B cell (primary cell): ENCODE results near the gene NPAS4. TPM values are rescaled to one million over a fixed set of nuclear protein-coding genes. Genes with fewer than 3 reads are reported as not detected.

ENCODE experiments used
- ATAC-seq: fragments of 200-7000 bp; cut with Tn5 transposase; one replicate; pipeline ENCODE4 v1.10.0; 2021; ENCODE audit warnings: low read depth, mild to moderate bottlenecking, moderate number of reproducible peaks, moderate library complexity
- CTCF ChIA-PET: fragments of 350-600 bp; sonication (Branson Sonifier 250); formaldehyde crosslinking; loops from one replicate; lab custom pipeline; 2021; ENCODE audit warnings: antibody characterized with exemption, inconsistent platforms; lab: Charles Lee
- POLR2A ChIA-PET: fragments of 350-600 bp; sonication (Branson Sonifier 250); formaldehyde crosslinking; loops from one replicate; lab custom pipeline; 2021; ENCODE audit warnings: antibody characterized with exemption; lab: Charles Lee
- DNase-seq: peaks from one replicate; pipeline ENCODE4 v3.0.0; 2013
- H2AFZ ChIP-seq: 2 replicates; pipeline ENCODE4 v1.6.1; 2012; ENCODE audit warnings: mild to moderate bottlenecking, low read depth, low read length; ENCODE audit not compliant: insufficient read depth, poor library complexity, severe bottlenecking
- H3K27ac ChIP-seq, 2 donors: 1 replicate in 1 of 2; 2 replicates in 1 of 2; pipeline ENCODE4 v1.5.1; 2012 to 2013; ENCODE audit warnings: low read length in 2 of 2, mild to moderate bottlenecking in 2 of 2, moderate library complexity in 1 of 2
- H3K27me3 ChIP-seq, 4 experiments: fragments of 200-600 bp in 1 of 4; sonication (generic) in 1 of 4; replicated peaks in 1 of 4; 1 replicate in 2 of 4; 2 replicates in 2 of 4; pipeline versions ENCODE4 v1.6.1 to v1.7.0; 2013 to 2016; ENCODE audit warnings: low read length in 3 of 4, mild to moderate bottlenecking in 2 of 4, mixed read lengths in 1 of 4, moderate library complexity in 1 of 4; ENCODE audit not compliant: insufficient read depth in 4 of 4, control insufficient read depth in 3 of 4; ENCODE audit errors: control extremely low read depth in 1 of 4
- H3K36me3 ChIP-seq, 2 experiments: replicated peaks in 1 of 2; 1 replicate in 1 of 2; 2 replicates in 1 of 2; pipeline versions ENCODE4 v1.6.1 to v1.7.1; 2013; ENCODE audit warnings: low read length in 1 of 2; ENCODE audit not compliant: insufficient read depth in 2 of 2, control insufficient read depth in 1 of 2; ENCODE audit errors: control extremely low read depth in 1 of 2, extremely low read depth in 1 of 2
- H3K4me1 ChIP-seq, 2 donors: fragments of 200-600 bp in 1 of 2; sonication (generic) in 1 of 2; 1 replicate in 1 of 2; 2 replicates in 1 of 2; pipeline versions ENCODE4 v1.5.1 to v1.6.1; 2013 to 2017; ENCODE audit warnings: low read length in 2 of 2; ENCODE audit not compliant: control insufficient read depth in 2 of 2, insufficient read depth in 2 of 2
- H3K4me2 ChIP-seq: replicated peaks from 2 replicates; pipeline ENCODE3; 2012; ENCODE audit warnings: mild to moderate bottlenecking, low read depth, low read length; ENCODE audit not compliant: poor library complexity, severe bottlenecking
- H3K4me3 ChIP-seq, 5 experiments: fragments of 200-600 bp in 1 of 5; sonication (generic) in 1 of 5; 1 replicate in 3 of 5; 2 replicates in 2 of 5; pipeline versions ENCODE4 v1.5.1 to v1.7.0; 2011 to 2016; ENCODE audit warnings: low read length in 4 of 5, mild to moderate bottlenecking in 4 of 5, low read depth in 2 of 5, control low read depth in 1 of 5, moderate library complexity in 1 of 5; ENCODE audit not compliant: insufficient read depth in 1 of 5; ENCODE audit errors: control extremely low read depth in 1 of 5, extremely low read depth in 1 of 5
- H3K79me2 ChIP-seq: fragments of 200-600 bp; sonication (generic); one replicate; pipeline ENCODE4 v1.6.0; 2016; ENCODE audit warnings: low read length; ENCODE audit not compliant: control insufficient read depth, insufficient read depth
- H3K9ac ChIP-seq: fragments of 200-600 bp; sonication (generic); 2 replicates; pipeline ENCODE4 v1.6.1; 2017; ENCODE audit warnings: mild to moderate bottlenecking, low read length, moderate library complexity
- H3K9me3 ChIP-seq, 3 donors: one replicate each; pipeline versions ENCODE4 v1.6.1 to v1.7.1; 2013; ENCODE audit warnings: low read length in 2 of 3; ENCODE audit not compliant: control insufficient read depth in 2 of 3, insufficient read depth in 1 of 3; ENCODE audit errors: control extremely low read depth in 1 of 3
- H4K20me1 ChIP-seq: 2 replicates; pipeline ENCODE4 v1.6.0; 2012; ENCODE audit warnings: mild to moderate bottlenecking, low read length; ENCODE audit not compliant: insufficient read depth, control insufficient read depth, poor library complexity, severe bottlenecking
- H3K27ac Mint-ChIP-seq: one replicate; pipeline ENCODE4 v1.8.0; 2021; ENCODE audit warnings: mixed read lengths
- H3K27me3 Mint-ChIP-seq: one replicate; pipeline ENCODE4 v1.8.0; 2021; ENCODE audit warnings: mixed read lengths
- H3K4me1 Mint-ChIP-seq: one replicate; pipeline ENCODE4 v1.8.0; 2021; ENCODE audit warnings: mixed read lengths
- H3K4me3 Mint-ChIP-seq: one replicate; pipeline ENCODE4 v1.8.0; 2021; ENCODE audit warnings: mixed read lengths
- H3K9me3 Mint-ChIP-seq: one replicate; pipeline ENCODE4 v1.8.0; 2022; ENCODE audit warnings: mixed read lengths; ENCODE audit not compliant: insufficient read depth
- CTCF ChIP-seq: fragments of 200-600 bp; IDR thresholded peaks from one replicate; pipeline ENCODE4 v1.8.0; 2022; ENCODE audit warnings: antibody characterized with exemption, mild to moderate bottlenecking
- EZH2 ChIP-seq: IDR thresholded peaks from 2 replicates; pipeline ENCODE4 v1.6.1; 2012; ENCODE audit warnings: borderline replicate concordance, low read depth, mild to moderate bottlenecking, moderate library complexity, low read length; ENCODE audit not compliant: insufficient read depth, poor library complexity, severe bottlenecking
- WGBS: methylation state at CpG from one replicate; pipeline ENCODE4 v1.1.5; 2013; ENCODE audit warnings: missing lambda C conversion rate; ENCODE audit not compliant: insufficient coverage; 5-methylcytosine and 5-hydroxymethylcytosine counted together
- intact Hi-C: fragments of 100-400 bp; cut with micrococcal nuclease; formaldehyde crosslinking; loops from one replicate; pipeline ENCODE4 v1.10.0; 2022
- polyA plus RNA-seq: library from polyadenylated mRNA; depleted of rRNA; stranded (reverse); fragments of >200 nt; gene quantifications from 2 replicates; pipeline ENCODE4 v1.2.3, GENCODE V29; 2012
- total RNA-seq, 2 donors: library from RNA; stranded (reverse); fragments of 120-200 nt in 1 of 2; gene quantifications; 1 replicate in 1 of 2; 2 replicates in 1 of 2; pipeline versions ENCODE4 v1.2.3 to v1.2.4, GENCODE V29; 2013 to 2022

Gene NPAS4
- total and polyA plus RNA-seq, 2 donors (not counting 1 experiment from before 2014, with no cell fraction given), result not detected

GRCh38 chr11:66447012-66447411 lies 26.2 kb downstream of the NPAS4 start:
- no peak overlapping the region for H3K27ac Mint-ChIP-seq
- H3K4me3 Mint-ChIP-seq, result no peak overlapping the region
- H3K9ac ChIP-seq, result no peak overlapping the region
- no peaks in the 10 kb centered on the region for H4K20me1 ChIP-seq
- no peak for TF ChIP-seq EZH2
- no peak for TF ChIP-seq CTCF
- no peak overlapping the region for H3K27ac ChIP-seq
- ATAC-seq (no peak), DNase-seq (no peak)
- H3K4me3 ChIP-seq, result no peak overlapping the region
- H3K27me3 ChIP-seq, result peaks cover 0 to 3% (median 0%) of the 10 kb centered on the region in 4 experiments
- H3K4me1 ChIP-seq, result no peaks in the 10 kb centered on the region
- ChIA-PET POLR2A (interaction anchor here (1.2 kb wide), 1 partner anchor 231 kb away, joined by 3 read pairs; the partner anchor contains the start of gene RBM4B), CTCF (interaction anchor here (1.1 kb wide), 1 partner anchor 8 kb away, joined by 3 read pairs; the partner anchor contains the start of gene MRPL11)
- peaks cover 0 to 9% (median 7%) of the 10 kb centered on the region in 3 donors for H3K9me3 ChIP-seq
- no peaks in the 10 kb centered on the region for H3K79me2 ChIP-seq
- H3K4me1 Mint-ChIP-seq, result no peaks in the 10 kb centered on the region
- H3K27me3 Mint-ChIP-seq, result peaks cover 7% of the 10 kb centered on the region
- no peak overlapping the region for H2AFZ ChIP-seq
- peaks cover 8% of the 10 kb centered on the region for H3K9me3 Mint-ChIP-seq
- intact Hi-C loops, result no loop called here
- no peaks in the 10 kb centered on the region for H3K36me3 ChIP-seq
- no peak overlapping the region for H3K4me2 ChIP-seq

DNA sequence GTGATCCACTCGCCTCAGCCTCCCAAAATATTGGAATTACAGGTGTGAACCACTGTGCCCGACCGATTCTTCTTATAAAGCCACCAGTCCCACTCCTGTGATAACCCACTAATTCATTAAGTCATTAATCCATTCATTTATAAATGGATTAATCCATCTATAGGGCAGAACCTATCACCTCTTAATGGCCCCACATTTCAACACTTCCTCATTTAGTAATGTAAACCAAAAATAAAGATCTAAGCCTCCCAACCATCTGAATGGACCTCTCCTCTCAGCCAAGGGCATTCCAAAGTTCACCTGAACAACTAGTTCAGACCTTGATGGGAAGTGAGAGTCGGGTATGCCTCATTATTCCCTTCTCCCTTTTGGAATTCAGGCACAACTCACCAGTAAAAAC lies 27.7 kb downstream of the NPAS4 start:
- Histone ChIP-seq H3K27ac (no peak overlapping the region), H2AFZ (no peak overlapping the region), H3K4me1 (no peaks in the 10 kb centered on the region), H4K20me1 (no peaks in the 10 kb centered on the region), H3K79me2 (no peaks in the 10 kb centered on the region), H3K9ac (no peak overlapping the region), H3K4me2 (no peak overlapping the region), H3K9me3 (peaks cover 0 to 2% (median 2%) of the 10 kb centered on the region in 3 donors), H3K27me3 (peaks cover 0 to 3% (median 0%) of the 10 kb centered on the region in 4 experiments), H3K36me3 (no peaks in the 10 kb centered on the region), H3K4me3 (no peak overlapping the region)
- H3K4me1 Mint-ChIP-seq, result no peaks in the 10 kb centered on the region
- 93% methylated on average over 3 of the region's 4 CpGs for WGBS
- ChIA-PET CTCF (no interaction called here), POLR2A (no interaction called here)
- ATAC-seq, result no peak
- H3K27ac Mint-ChIP-seq, result no peak overlapping the region
- H3K4me3 Mint-ChIP-seq, result no peak overlapping the region
- peaks cover 3% of the 10 kb centered on the region for H3K9me3 Mint-ChIP-seq
- intact Hi-C loops, result no loop called here
- H3K27me3 Mint-ChIP-seq, result peaks cover 8% of the 10 kb centered on the region
- no peak for TF ChIP-seq EZH2
- no peak for TF ChIP-seq CTCF
- no peak for DNase-seq
